Gastroesophageal sphincter (tissue), 4 donors: Measurements from ENCODE around the gene SORBS1. TPM values are rescaled to one million over a fixed set of nuclear protein-coding genes. Genes with fewer than 3 reads are reported as not detected.
A peak's percentile ranks its signal among the peaks of the same experiment; 100 is the strongest.

Experiments
- ATAC-seq: fragments of 150-250 bp; one replicate; pipeline ENCODE4 v1.9.1; 2016; ENCODE audit warnings: mild to moderate bottlenecking, moderate library complexity
- H3K27ac ChIP-seq, 4 donors: fragments of 200-600 bp; sonication (generic) in 3 of 4; 1 replicate in 3 of 4; 2 replicates in 1 of 4; pipeline ENCODE4 v1.5.1; 2016 to 2019
- H3K27me3 ChIP-seq: fragments of 200-600 bp; sonication (generic); one replicate; pipeline ENCODE4 v1.5.1; 2019
- H3K36me3 ChIP-seq, 2 donors: fragments of 200-600 bp; sonication (generic); one replicate each; pipeline ENCODE4 v1.5.1; 2019; ENCODE audit warnings: control low read depth in 1 of 2
- H3K4me1 ChIP-seq, 3 donors: fragments of 200-600 bp; sonication (generic); 1 replicate in 2 of 3; 2 replicates in 1 of 3; pipeline ENCODE4 v1.5.1; 2016 to 2019; ENCODE audit warnings: control low read depth in 2 of 3
- H3K4me3 ChIP-seq, 2 donors: fragments of 200-600 bp; sonication (generic); one replicate each; pipeline ENCODE4 v1.5.1; 2019; ENCODE audit warnings: mild to moderate bottlenecking in 1 of 2, moderate library complexity in 1 of 2
- H3K9me3 ChIP-seq, 3 donors: fragments of 200-600 bp; sonication (generic); one replicate each; pipeline ENCODE4 v1.5.1; 2017 to 2019; ENCODE audit warnings: control low read depth in 2 of 3
- EP300 ChIP-seq: sonication (generic); formaldehyde crosslinking; IDR thresholded peaks from one replicate; pipeline ENCODE4 v1.6.1; 2017; ENCODE audit warnings: antibody characterized with exemption, mild to moderate bottlenecking
- POLR2A ChIP-seq, 2 donors: fragments of 450-650 bp; IDR thresholded peaks; one replicate each; pipeline ENCODE4 v1.6.1; 2017; ENCODE audit warnings: antibody characterized with exemption in 2 of 2, mild to moderate bottlenecking in 2 of 2, moderate library complexity in 1 of 2
- POLR2AphosphoS5 ChIP-seq: sonication (generic); formaldehyde crosslinking; IDR thresholded peaks from one replicate; pipeline ENCODE4 v1.6.1; 2017; ENCODE audit warnings: antibody characterized with exemption
- WGBS, 2 donors: methylation state at CpG; one replicate each; pipeline ENCODE4 v1.1.5; 2018; ENCODE audit warnings: low coverage in 1 of 2; 5-methylcytosine and 5-hydroxymethylcytosine counted together
- total RNA-seq, 4 donors: library from RNA; depleted of rRNA; stranded (reverse); fragments of >200 nt; gene quantifications; one replicate each; pipeline ENCODE4 v1.1.0, GENCODE V29; 2016
- TF ChIP-seq, protein P1 (sequence below), 4 experiments: fragments of 200-600 bp in 2 of 4; fragments of 450-650 bp in 2 of 4; sonication (generic) in 1 of 4; IDR thresholded peaks; one replicate each; pipeline ENCODE4 v1.5.1; 2017 to 2019; ENCODE audit warnings: antibody characterized with exemption in 4 of 4, mild to moderate bottlenecking in 2 of 4, moderate library complexity in 2 of 4

SORBS1 gene
- total RNA-seq, 4 donors from 2014 or later = 1,866 to 2,220 (median 1,948) TPM

- TF ChIP-seq POLR2AphosphoS5 = no peak
- no peak for TF ChIP-seq POLR2A (IDR thresholded peaks at IDR 0.05)
- TF ChIP-seq, protein P1, sequence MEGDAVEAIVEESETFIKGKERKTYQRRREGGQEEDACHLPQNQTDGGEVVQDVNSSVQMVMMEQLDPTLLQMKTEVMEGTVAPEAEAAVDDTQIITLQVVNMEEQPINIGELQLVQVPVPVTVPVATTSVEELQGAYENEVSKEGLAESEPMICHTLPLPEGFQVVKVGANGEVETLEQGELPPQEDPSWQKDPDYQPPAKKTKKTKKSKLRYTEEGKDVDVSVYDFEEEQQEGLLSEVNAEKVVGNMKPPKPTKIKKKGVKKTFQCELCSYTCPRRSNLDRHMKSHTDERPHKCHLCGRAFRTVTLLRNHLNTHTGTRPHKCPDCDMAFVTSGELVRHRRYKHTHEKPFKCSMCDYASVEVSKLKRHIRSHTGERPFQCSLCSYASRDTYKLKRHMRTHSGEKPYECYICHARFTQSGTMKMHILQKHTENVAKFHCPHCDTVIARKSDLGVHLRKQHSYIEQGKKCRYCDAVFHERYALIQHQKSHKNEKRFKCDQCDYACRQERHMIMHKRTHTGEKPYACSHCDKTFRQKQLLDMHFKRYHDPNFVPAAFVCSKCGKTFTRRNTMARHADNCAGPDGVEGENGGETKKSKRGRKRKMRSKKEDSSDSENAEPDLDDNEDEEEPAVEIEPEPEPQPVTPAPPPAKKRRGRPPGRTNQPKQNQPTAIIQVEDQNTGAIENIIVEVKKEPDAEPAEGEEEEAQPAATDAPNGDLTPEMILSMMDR (IDR thresholded peaks at IDR 0.05) = no peak
- no peak for TF ChIP-seq EP300
- Histone ChIP-seq H3K27me3 (no peaks in the 10 kb centered on the region), H3K9me3 (no peaks in the 10 kb centered on the region), H3K36me3 (peaks cover 0 to 87% of the 10 kb centered on the region in 2 donors), H3K27ac (peak overlapping the region; percentile 75 to 97 (median 87)), H3K4me3 (no peak overlapping the region), H3K4me1 (peaks cover 23 to 100% (median 43%) of the 10 kb centered on the region in 3 donors)
- 62 to 67% methylated on average over 9 of the region's 9 CpGs for WGBS, 2 donors
- ATAC-seq = no peak
Observed at GRCh38 chr10:95434583-95434982, 126.6 kb downstream of the SORBS1 start.

DNA sequence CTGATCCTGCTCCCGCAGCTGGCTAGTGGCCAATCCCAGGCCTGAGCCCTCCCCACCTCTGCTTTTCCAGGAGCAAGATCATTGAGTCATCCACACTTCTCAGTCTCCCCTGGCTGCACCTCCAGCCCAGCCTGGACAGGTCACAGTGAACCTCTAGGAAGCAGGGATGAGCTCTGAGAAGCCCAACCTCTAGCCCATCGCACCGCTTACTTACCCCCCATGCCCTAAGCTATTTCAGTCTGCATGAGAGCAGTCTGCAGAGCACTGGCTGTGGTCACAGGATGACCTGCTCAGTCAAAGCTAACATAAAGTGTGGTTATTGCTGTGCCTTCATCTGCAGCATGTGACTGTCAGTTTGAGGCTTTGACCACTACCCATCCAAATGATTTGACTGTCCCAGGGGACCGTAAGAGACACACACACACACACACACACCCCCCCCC lies 129.2 kb downstream of the SORBS1 start:
- Histone ChIP-seq H3K4me1 (peaks cover 8 to 100% (median 32%) of the 10 kb centered on the region in 3 donors), H3K27ac (peak overlapping the region; percentile 75 to 97 (median 87)), H3K4me3 (no peak overlapping the region), H3K36me3 (peaks cover under 1 to 86% of the 10 kb centered on the region in 2 donors), H3K27me3 (no peaks in the 10 kb centered on the region), H3K9me3 (no peaks in the 10 kb centered on the region)
- ATAC-seq = no peak
- 0% methylated on average over 1 of the region's 4 CpGs; no CpG with 5 or more reads in 1 of the 2 donors for WGBS, 2 donors
- TF ChIP-seq EP300 (no peak), POLR2AphosphoS5 (peak; percentile 11)

GRCh38 chr10:95430231-95430951 lies 130.8 kb downstream of the SORBS1 start:
- Histone ChIP-seq H3K36me3 (peaks cover 4 to 86% of the 10 kb centered on the region in 2 donors), H3K27ac (peak overlapping the region; percentile 75 to 97 (median 87)), H3K9me3 (no peaks in the 10 kb centered on the region), H3K27me3 (no peaks in the 10 kb centered on the region), H3K4me3 (no peak overlapping the region), H3K4me1 (peaks cover 0 to 100% (median 20%) of the 10 kb centered on the region in 3 donors)
- WGBS, 2 donors = 14 to 18% methylated on average over 8 to 9 of the region's 12 CpGs
- peak; percentile 50 for ATAC-seq
- TF ChIP-seq POLR2AphosphoS5 (peak; percentile 31), EP300 (no peak), POLR2A (IDR thresholded peaks at IDR 0.05) (no peak)
- TF ChIP-seq, protein P1 (IDR thresholded peaks at IDR 0.05) = peak; percentile 93 to 96 (median 94)

GRCh38 chr10:95429639-95430038 lies 131.5 kb downstream of the SORBS1 start:
- no peaks in the 10 kb centered on the region for H3K9me3 ChIP-seq
- WGBS, 2 donors = 46 to 65% methylated on average over 3 to 4 of the region's 4 CpGs
- H3K27me3 ChIP-seq = no peaks in the 10 kb centered on the region
- TF ChIP-seq POLR2A (IDR thresholded peaks at IDR 0.05) (no peak), EP300 (no peak), POLR2AphosphoS5 (no peak)
- TF ChIP-seq, protein P1 (IDR thresholded peaks at IDR 0.05) = no peak
- H3K27ac ChIP-seq = peak overlapping the region; percentile 56 to 97 (median 87)
- H3K4me1 ChIP-seq = peaks cover 0 to 100% (median 15%) of the 10 kb centered on the region in 3 donors
- peaks cover 4 to 86% of the 10 kb centered on the region in 2 donors for H3K36me3 ChIP-seq
- H3K4me3 ChIP-seq = no peak overlapping the region
- ATAC-seq = no peak

DNA sequence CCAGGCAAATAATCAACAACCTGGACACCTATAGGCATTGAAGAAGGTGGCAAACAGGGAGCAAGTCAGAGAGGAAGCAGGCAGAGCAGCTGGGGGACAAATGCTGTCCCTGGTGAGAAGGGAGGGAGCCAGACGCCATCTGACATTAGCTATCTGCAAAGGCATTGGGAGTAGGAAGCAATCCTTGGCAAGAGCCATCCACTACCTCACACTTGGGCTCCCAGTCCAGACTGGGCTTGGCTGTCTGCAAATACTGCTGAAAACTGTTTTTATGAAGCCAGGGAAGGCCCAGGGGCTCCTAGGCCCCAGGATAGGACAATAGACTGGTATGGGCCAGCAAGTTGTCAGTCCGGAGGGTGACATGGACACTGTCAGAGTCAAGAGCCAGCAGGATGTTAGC lies 132.5 kb downstream of the SORBS1 start:
- Histone ChIP-seq H3K36me3 (peaks cover 4 to 87% of the 10 kb centered on the region in 2 donors), H3K9me3 (no peaks in the 10 kb centered on the region), H3K4me3 (no peak overlapping the region), H3K27me3 (no peaks in the 10 kb centered on the region), H3K27ac (peak overlapping the region; percentile 56 to 97 (median 87)), H3K4me1 (peaks cover 6 to 100% (median 11%) of the 10 kb centered on the region in 3 donors)
- TF ChIP-seq EP300 (no peak), POLR2AphosphoS5 (peak; percentile 5)
- no peak for ATAC-seq
- 40 to 50% methylated on average over 1 to 2 of the region's 2 CpGs for WGBS, 2 donors
